MM.1S (cell line): ENCODE measurements around the gene FGGY.

Experiments used
- DNase-seq: peaks from one replicate; pipeline ENCODE4 v3.0.0-alpha.2; 2015
- H2AFZ ChIP-seq: fragments of 300-600 bp; sonication (generic); 2 replicates; pipeline ENCODE4 v1.6.0; 2016; ENCODE audit warnings: antibody characterized with exemption, low read length
- H3F3A ChIP-seq: fragments of 300-600 bp; sonication (generic); 2 replicates; pipeline ENCODE4 v1.6.1; 2016; ENCODE audit warnings: mild to moderate bottlenecking, antibody characterized with exemption, low read length, moderate library complexity, mixed read lengths; ENCODE audit not compliant: insufficient read depth
- H3K27ac ChIP-seq: fragments of 300-600 bp; sonication (generic); 2 replicates; pipeline ENCODE4 v1.5.1; 2016; ENCODE audit warnings: mild to moderate bottlenecking, low read length
- H3K27me3 ChIP-seq: fragments of 300-600 bp; sonication (generic); replicated peaks from 2 replicates; pipeline ENCODE4 v1.6.0; 2016; ENCODE audit warnings: low read length; ENCODE audit not compliant: insufficient read depth
- H3K36me3 ChIP-seq: fragments of 300-600 bp; sonication (generic); replicated peaks from 2 replicates; pipeline ENCODE4 v1.6.1; 2016; ENCODE audit warnings: mild to moderate bottlenecking, low read length, mixed read lengths; ENCODE audit not compliant: insufficient read depth
- H3K4me1 ChIP-seq: fragments of 300-600 bp; sonication (generic); 2 replicates; pipeline ENCODE4 v1.6.1; 2016; ENCODE audit warnings: low read length, mixed read lengths
- H3K4me2 ChIP-seq: fragments of 300-600 bp; sonication (generic); 2 replicates; pipeline ENCODE4 v1.6.0; 2016; ENCODE audit warnings: low read depth, low read length
- H3K4me3 ChIP-seq: fragments of 300-600 bp; sonication (generic); 2 replicates; pipeline ENCODE4 v1.5.1; 2016; ENCODE audit warnings: low read length, mixed read lengths
- H3K79me2 ChIP-seq: fragments of 300-600 bp; sonication (generic); 2 replicates; pipeline ENCODE4 v1.6.1; 2016; ENCODE audit warnings: mixed run types, low read length, mixed read lengths
- H3K9ac ChIP-seq: fragments of 300-600 bp; sonication (generic); 2 replicates; pipeline ENCODE4 v1.6.1; 2016; ENCODE audit warnings: low read length, mixed read lengths
- H3K9me2 ChIP-seq: fragments of 300-600 bp; sonication (generic); replicated peaks from 2 replicates; pipeline ENCODE4 v1.6.1; 2016; ENCODE audit warnings: mild to moderate bottlenecking, low read length, mixed read lengths; ENCODE audit not compliant: insufficient read depth
- H3K9me3 ChIP-seq: fragments of 300-600 bp; sonication (generic); replicated peaks from 2 replicates; pipeline ENCODE4 v1.6.1; 2016; ENCODE audit warnings: mild to moderate bottlenecking, low read length, mixed read lengths; ENCODE audit not compliant: insufficient read depth
- H4K20me1 ChIP-seq: fragments of 300-600 bp; sonication (generic); 2 replicates; pipeline ENCODE4 v1.6.1; 2016; ENCODE audit warnings: mild to moderate bottlenecking, low read length, moderate library complexity, mixed read lengths; ENCODE audit not compliant: insufficient read depth
- EZH2 ChIP-seq: fragments of 300-600 bp; sonication (generic); optimal IDR thresholded peaks from 2 replicates; pipeline ENCODE3; 2017; ENCODE audit warnings: low read depth, mild to moderate bottlenecking, antibody characterized with exemption, low read length, mixed read lengths
- EZH2phosphoT487 ChIP-seq: fragments of 300-600 bp; sonication (generic); IDR thresholded peaks from 2 replicates; pipeline ENCODE4 v1.6.1; 2018; ENCODE audit warnings: antibody characterized with exemption, low read length
- TF ChIP-seq, protein P1 (sequence below): fragments of 300-600 bp; sonication (generic); IDR thresholded peaks from 2 replicates; pipeline ENCODE4 v1.5.1; 2016; ENCODE audit warnings: antibody characterized with exemption, low read length, mixed read lengths

FGGY gene

DNA sequence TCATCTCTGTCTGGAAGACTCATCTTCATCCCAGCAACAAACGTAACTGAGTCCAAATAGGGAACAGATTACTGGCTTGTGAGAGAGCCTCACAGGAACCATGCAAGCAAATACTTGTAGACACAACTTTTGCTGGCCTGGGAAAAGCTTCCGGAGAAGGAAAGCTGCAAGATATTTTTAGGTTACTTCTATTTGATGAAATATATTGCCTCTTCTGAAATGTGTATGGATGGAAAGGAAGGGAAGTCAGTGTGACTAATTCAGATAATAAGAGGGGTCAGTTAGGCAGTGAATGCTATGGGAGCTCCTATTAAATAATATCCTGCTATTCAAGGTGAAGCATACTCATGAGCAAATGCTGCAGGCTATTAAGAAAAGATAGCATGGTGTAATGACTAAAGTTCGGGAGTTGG is 20.4 kb upstream of the FGGY start:
- DNase-seq, result no peak
- Histone ChIP-seq H3K4me1 (peaks cover 14% of the 10 kb centered on the region; the same call in 1 of the 2 replicates), H3K4me2 (no peak overlapping the region), H3K27ac (no peak overlapping the region), H3K9me3 (no peaks in the 10 kb centered on the region), H3K36me3 (no peaks in the 10 kb centered on the region), H3K27me3 (no peaks in the 10 kb centered on the region), H3F3A (no peaks in the 10 kb centered on the region), H3K79me2 (no peaks in the 10 kb centered on the region), H3K9me2 (no peaks in the 10 kb centered on the region), H3K9ac (no peak overlapping the region), H2AFZ (no peak overlapping the region), H4K20me1 (no peaks in the 10 kb centered on the region), H3K4me3 (no peak overlapping the region)
- TF ChIP-seq EZH2phosphoT487 (no peak), EZH2 (no peak)
- TF ChIP-seq, protein P1, sequence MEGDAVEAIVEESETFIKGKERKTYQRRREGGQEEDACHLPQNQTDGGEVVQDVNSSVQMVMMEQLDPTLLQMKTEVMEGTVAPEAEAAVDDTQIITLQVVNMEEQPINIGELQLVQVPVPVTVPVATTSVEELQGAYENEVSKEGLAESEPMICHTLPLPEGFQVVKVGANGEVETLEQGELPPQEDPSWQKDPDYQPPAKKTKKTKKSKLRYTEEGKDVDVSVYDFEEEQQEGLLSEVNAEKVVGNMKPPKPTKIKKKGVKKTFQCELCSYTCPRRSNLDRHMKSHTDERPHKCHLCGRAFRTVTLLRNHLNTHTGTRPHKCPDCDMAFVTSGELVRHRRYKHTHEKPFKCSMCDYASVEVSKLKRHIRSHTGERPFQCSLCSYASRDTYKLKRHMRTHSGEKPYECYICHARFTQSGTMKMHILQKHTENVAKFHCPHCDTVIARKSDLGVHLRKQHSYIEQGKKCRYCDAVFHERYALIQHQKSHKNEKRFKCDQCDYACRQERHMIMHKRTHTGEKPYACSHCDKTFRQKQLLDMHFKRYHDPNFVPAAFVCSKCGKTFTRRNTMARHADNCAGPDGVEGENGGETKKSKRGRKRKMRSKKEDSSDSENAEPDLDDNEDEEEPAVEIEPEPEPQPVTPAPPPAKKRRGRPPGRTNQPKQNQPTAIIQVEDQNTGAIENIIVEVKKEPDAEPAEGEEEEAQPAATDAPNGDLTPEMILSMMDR, result no peak

GRCh38 chr1:59278780-59279354 is 18.0 kb upstream of the FGGY start:
- H4K20me1 ChIP-seq, result no peaks in the 10 kb centered on the region
- no peak overlapping the region for H3K9ac ChIP-seq
- no peaks in the 10 kb centered on the region for H3K9me3 ChIP-seq
- no peaks in the 10 kb centered on the region for H3F3A ChIP-seq
- no peak overlapping the region for H2AFZ ChIP-seq
- H3K27ac ChIP-seq, result no peak overlapping the region
- H3K4me2 ChIP-seq, result no peak overlapping the region
- TF ChIP-seq, protein P1, result no peak
- TF ChIP-seq EZH2phosphoT487 (no peak), EZH2 (no peak)
- no peaks in the 10 kb centered on the region for H3K9me2 ChIP-seq
- DNase-seq, result no peak
- H3K4me1 ChIP-seq, result peaks cover 14% of the 10 kb centered on the region; the same call in 1 of the 2 replicates
- H3K27me3 ChIP-seq, result no peaks in the 10 kb centered on the region
- no peaks in the 10 kb centered on the region for H3K36me3 ChIP-seq
- no peak overlapping the region for H3K4me3 ChIP-seq
- H3K79me2 ChIP-seq, result no peaks in the 10 kb centered on the region

- H3K4me3 ChIP-seq, result no peak overlapping the region
- no peaks in the 10 kb centered on the region for H3K36me3 ChIP-seq
- no peak overlapping the region for H3K27ac ChIP-seq
- DNase-seq, result no peak
- TF ChIP-seq, protein P1, result no peak
- TF ChIP-seq EZH2 (no peak), EZH2phosphoT487 (no peak)
- H3K79me2 ChIP-seq, result no peaks in the 10 kb centered on the region
- peak overlapping the region; percentile 3; the same call in 1 of the 2 replicates for H3K4me2 ChIP-seq
- no peaks in the 10 kb centered on the region for H3K9me3 ChIP-seq
- H3K9me2 ChIP-seq, result no peaks in the 10 kb centered on the region
- H4K20me1 ChIP-seq, result no peaks in the 10 kb centered on the region
- H3K27me3 ChIP-seq, result no peaks in the 10 kb centered on the region
- no peak overlapping the region for H3K9ac ChIP-seq
- no peak overlapping the region for H2AFZ ChIP-seq
- H3K4me1 ChIP-seq, result peaks cover 14% of the 10 kb centered on the region; the same call in 1 of the 2 replicates
- no peaks in the 10 kb centered on the region for H3F3A ChIP-seq
These were observed 17.2 kb upstream of the FGGY start for GRCh38 chr1:59279645-59280044.
